Endodermal cell (in vitro differentiated cells): ENCODE data around the gene DPH5. TPM values are rescaled to one million over a fixed set of nuclear protein-coding genes. Genes with fewer than 3 reads are reported as not detected.

Source experiments
- DNase-seq: peaks from one replicate; pipeline ENCODE4 v3.0.0-alpha.2; 2017
- H3K27ac ChIP-seq: 2 replicates; pipeline ENCODE4 v1.5.1; 2013; ENCODE audit warnings: mild to moderate bottlenecking, low read depth, low read length, moderate library complexity
- H3K27me3 ChIP-seq: 2 replicates; pipeline ENCODE4 v1.6.1; 2013; ENCODE audit warnings: mild to moderate bottlenecking, low read length, moderate library complexity; ENCODE audit not compliant: insufficient read depth, control insufficient read depth, poor library complexity, severe bottlenecking
- H3K36me3 ChIP-seq: 2 replicates; pipeline ENCODE4 v1.7.0; 2013; ENCODE audit warnings: mild to moderate bottlenecking, low read length, moderate library complexity; ENCODE audit not compliant: control insufficient read depth, insufficient read depth
- H3K4me1 ChIP-seq: one replicate; pipeline ENCODE4 v1.7.0; 2013; ENCODE audit warnings: low read length; ENCODE audit not compliant: control insufficient read depth, insufficient read depth
- H3K4me3 ChIP-seq: 2 replicates; pipeline ENCODE4 v1.5.1; 2013; ENCODE audit warnings: mild to moderate bottlenecking, low read length, moderate library complexity
- H3K9ac ChIP-seq: 2 replicates; pipeline ENCODE4 v1.6.1; 2013; ENCODE audit warnings: mild to moderate bottlenecking, low read length, moderate library complexity; ENCODE audit not compliant: poor library complexity, severe bottlenecking; ENCODE audit errors: extremely low read depth
- H3K9me3 ChIP-seq: 2 replicates; pipeline ENCODE4 v1.6.1; 2013; ENCODE audit warnings: mild to moderate bottlenecking, low read length, moderate library complexity; ENCODE audit not compliant: control insufficient read depth
- H3K27ac Mint-ChIP-seq: 2 replicates; pipeline ENCODE4 v1.8.0; 2020; ENCODE audit warnings: mixed read lengths
- H3K27me3 Mint-ChIP-seq: 2 replicates; pipeline ENCODE4 v1.8.0; 2021; ENCODE audit warnings: mild to moderate bottlenecking, mixed read lengths; ENCODE audit not compliant: insufficient read depth
- H3K36me3 Mint-ChIP-seq: 2 replicates; pipeline ENCODE4 v1.8.0; 2020; ENCODE audit warnings: low read depth, mixed read lengths
- H3K4me1 Mint-ChIP-seq: 2 replicates; pipeline ENCODE4 v1.8.0; 2020; ENCODE audit warnings: mixed read lengths
- H3K4me3 Mint-ChIP-seq: 2 replicates; pipeline ENCODE4 v1.8.0; 2020; ENCODE audit warnings: mild to moderate bottlenecking, moderate library complexity, mixed read lengths
- H3K9me3 Mint-ChIP-seq: 2 replicates; pipeline ENCODE4 v1.8.0; 2020; ENCODE audit warnings: mild to moderate bottlenecking, mixed read lengths
- WGBS, 2 experiments: methylation state at CpG; one replicate each; pipeline versions ENCODE4 v1.1.5 to v1.1.7; 2013; ENCODE audit warnings: missing lambda C conversion rate in 2 of 2, mixed read lengths in 1 of 2; ENCODE audit not compliant: insufficient coverage in 1 of 2, insufficient read length in 1 of 2; 5-methylcytosine and 5-hydroxymethylcytosine counted together
- total RNA-seq, 2 donors: library from RNA; stranded (reverse); fragmentation: NEBNext Ultra II Directional in 1 of 2; extraction: Animal tissue kit (Norgen Biotek cat#: 25700) in 1 of 2; gene quantifications; 2 replicates in 1 of 2; 3 replicates in 1 of 2; pipeline ENCODE4 v1.2.1, GENCODE V29; 2021
- TF ChIP-seq, protein P1 (sequence below): fragments of 200-600 bp; sonication (generic); conservative IDR thresholded peaks from 2 replicates; pipeline ENCODE4 v1.5.0; 2021; ENCODE audit warnings: antibody characterized with exemption, mild to moderate bottlenecking

DPH5 gene
- total RNA-seq, 2 donors from 2014 or later: 38.7 to 40.4 TPM

DNA sequence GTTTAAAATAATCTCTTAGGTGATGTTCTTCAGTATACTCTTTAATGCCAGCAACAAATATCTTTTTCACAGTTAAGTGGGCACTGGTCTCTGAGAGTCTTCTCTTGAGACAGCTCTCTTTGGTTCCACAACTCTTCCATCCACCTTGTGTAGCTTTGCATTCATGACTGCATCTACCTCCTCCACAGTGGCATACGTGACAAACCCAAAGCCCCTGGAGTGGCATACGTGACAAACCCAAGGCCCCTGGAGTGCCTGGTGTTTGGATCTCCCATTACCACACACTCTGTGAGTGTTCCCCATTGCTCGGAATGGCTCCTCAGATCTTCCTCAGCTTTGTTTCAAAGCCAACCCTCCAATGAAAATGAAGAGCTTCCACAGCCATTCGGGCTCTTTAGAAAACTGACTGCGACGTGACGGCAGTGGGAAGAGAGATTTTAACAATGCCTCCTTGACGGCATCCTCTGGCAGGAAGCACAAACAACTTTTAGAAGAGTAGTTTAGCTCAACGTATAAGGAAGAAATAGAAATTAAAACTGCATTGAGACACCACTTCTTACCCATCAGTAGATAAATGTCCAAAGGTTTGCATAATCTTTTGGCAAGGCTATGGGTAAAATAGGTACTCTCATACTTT, 83.9 kb downstream of the DPH5 start:
- peaks cover 14% of the 10 kb centered on the region for H3K9me3 ChIP-seq
- H3K27me3 ChIP-seq: no peaks in the 10 kb centered on the region
- Mint-ChIP-seq H3K36me3 (peaks cover 68% of the 10 kb centered on the region), H3K27ac (no peak overlapping the region), H3K4me3 (no peak overlapping the region), H3K4me1 (no peaks in the 10 kb centered on the region), H3K27me3 (no peaks in the 10 kb centered on the region), H3K9me3 (peaks cover 2% of the 10 kb centered on the region)
- 97 to 98% methylated on average over 8 to 9 of the region's 9 CpGs for WGBS, 2 experiments
- no peak overlapping the region for H3K9ac ChIP-seq
- H3K36me3 ChIP-seq: peaks cover 54% of the 10 kb centered on the region
- H3K27ac ChIP-seq: no peak overlapping the region
- DNase-seq: no peak
- H3K4me1 ChIP-seq: no peaks in the 10 kb centered on the region
- TF ChIP-seq, protein P1, sequence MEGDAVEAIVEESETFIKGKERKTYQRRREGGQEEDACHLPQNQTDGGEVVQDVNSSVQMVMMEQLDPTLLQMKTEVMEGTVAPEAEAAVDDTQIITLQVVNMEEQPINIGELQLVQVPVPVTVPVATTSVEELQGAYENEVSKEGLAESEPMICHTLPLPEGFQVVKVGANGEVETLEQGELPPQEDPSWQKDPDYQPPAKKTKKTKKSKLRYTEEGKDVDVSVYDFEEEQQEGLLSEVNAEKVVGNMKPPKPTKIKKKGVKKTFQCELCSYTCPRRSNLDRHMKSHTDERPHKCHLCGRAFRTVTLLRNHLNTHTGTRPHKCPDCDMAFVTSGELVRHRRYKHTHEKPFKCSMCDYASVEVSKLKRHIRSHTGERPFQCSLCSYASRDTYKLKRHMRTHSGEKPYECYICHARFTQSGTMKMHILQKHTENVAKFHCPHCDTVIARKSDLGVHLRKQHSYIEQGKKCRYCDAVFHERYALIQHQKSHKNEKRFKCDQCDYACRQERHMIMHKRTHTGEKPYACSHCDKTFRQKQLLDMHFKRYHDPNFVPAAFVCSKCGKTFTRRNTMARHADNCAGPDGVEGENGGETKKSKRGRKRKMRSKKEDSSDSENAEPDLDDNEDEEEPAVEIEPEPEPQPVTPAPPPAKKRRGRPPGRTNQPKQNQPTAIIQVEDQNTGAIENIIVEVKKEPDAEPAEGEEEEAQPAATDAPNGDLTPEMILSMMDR: no peak
- no peak overlapping the region for H3K4me3 ChIP-seq

DNA sequence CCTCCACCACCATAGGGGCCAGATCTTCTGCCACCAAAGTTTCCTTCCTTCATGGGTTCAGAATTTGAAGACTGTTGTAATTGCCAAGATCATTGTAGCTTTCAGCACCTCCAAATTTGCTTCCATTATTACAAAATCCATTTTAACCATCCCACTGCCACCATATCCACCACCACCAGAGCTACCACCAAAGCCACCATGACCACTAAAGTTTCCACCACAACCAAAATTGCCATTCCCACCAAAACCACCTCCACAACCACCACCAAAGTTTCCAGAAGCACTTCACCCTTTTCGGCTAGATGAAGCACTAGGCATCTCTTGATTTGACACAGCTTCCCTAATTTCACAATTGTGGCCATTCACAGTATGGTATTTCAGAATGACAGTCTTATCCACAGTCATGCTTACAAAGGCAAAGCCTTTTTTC, 84.5 kb downstream of the DPH5 start:
- Histone ChIP-seq H3K9me3 (peaks cover 18% of the 10 kb centered on the region), H3K9ac (no peak overlapping the region), H3K27me3 (no peaks in the 10 kb centered on the region), H3K27ac (no peak overlapping the region), H3K36me3 (peaks cover 60% of the 10 kb centered on the region), H3K4me1 (no peaks in the 10 kb centered on the region), H3K4me3 (no peak overlapping the region)
- H3K36me3 Mint-ChIP-seq: peaks cover 68% of the 10 kb centered on the region
- H3K9me3 Mint-ChIP-seq: peaks cover 5% of the 10 kb centered on the region
- 86 to 94% methylated on average over 1 of the region's 1 CpG for WGBS, 2 experiments
- H3K27ac Mint-ChIP-seq: no peak overlapping the region
- no peaks in the 10 kb centered on the region for H3K27me3 Mint-ChIP-seq
- H3K4me3 Mint-ChIP-seq: no peak overlapping the region
- H3K4me1 Mint-ChIP-seq: no peaks in the 10 kb centered on the region
- TF ChIP-seq, protein P1: no peak
- DNase-seq: no peak

Other genes starting within 250 kb of the DPH5 start
- 10 to 100 TPM; 40.6 to 47.5 TPM for gene EXTL2, start 130.9 kb downstream of the DPH5 start, total RNA-seq
- gene SLC30A7, start 129.7 kb downstream of the DPH5 start, total RNA-seq: 10 to 100 TPM; 21.7 to 26.2 TPM
- gene S1PR1, start 211.2 kb upstream of the DPH5 start, total RNA-seq: under 1 TPM; 0.35 to 0.53 TPM